ENCODE measurements around the gene SBF2.

The SBF2 gene

DNA sequence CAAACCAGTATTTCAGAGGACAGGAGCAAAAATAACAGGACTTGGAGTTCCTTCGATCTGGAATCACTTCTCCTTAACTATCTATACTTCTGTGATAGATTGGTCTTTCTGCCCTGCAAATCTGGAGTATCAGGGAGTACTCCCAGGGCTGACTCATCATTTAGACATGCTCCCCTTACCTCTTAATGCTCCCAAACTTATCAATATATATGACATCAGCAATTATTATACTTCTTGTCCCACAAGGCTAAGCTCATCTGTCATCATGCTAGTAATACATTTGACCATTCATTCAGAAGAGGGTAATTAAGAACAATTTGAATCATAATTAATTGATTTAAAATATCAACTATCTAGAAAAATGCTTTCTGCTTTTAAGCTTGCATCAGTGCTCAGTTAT, 466.3 kb downstream of the SBF2 start:
- Histone ChIP-seq H2AFZ (ENCODE audit: low read depth) (no peak overlapping the region), H3K27ac (no peak overlapping the region), H3K27me3 (ENCODE audit: insufficient read depth, low read depth) (no peaks in the 10 kb centered on the region), H3K4me3 (IDR thresholded peaks at IDR 0.05; ENCODE audit: insufficient read depth, low read depth, low read length) (no peak overlapping the region), H3K4me2 (no peak overlapping the region), H3K4me1 (ENCODE audit: low read depth, poor library complexity, severe bottlenecking) (no peaks in the 10 kb centered on the region), H3K79me2 (ENCODE audit: insufficient read depth, low read depth) (no peaks in the 10 kb centered on the region), H4K20me1 (ENCODE audit: insufficient read depth) (no peaks in the 10 kb centered on the region), H3K36me3 (ENCODE audit: insufficient read depth) (no peaks in the 10 kb centered on the region), H3K9ac (no peak overlapping the region)
- TF ChIP-seq, protein P1, sequence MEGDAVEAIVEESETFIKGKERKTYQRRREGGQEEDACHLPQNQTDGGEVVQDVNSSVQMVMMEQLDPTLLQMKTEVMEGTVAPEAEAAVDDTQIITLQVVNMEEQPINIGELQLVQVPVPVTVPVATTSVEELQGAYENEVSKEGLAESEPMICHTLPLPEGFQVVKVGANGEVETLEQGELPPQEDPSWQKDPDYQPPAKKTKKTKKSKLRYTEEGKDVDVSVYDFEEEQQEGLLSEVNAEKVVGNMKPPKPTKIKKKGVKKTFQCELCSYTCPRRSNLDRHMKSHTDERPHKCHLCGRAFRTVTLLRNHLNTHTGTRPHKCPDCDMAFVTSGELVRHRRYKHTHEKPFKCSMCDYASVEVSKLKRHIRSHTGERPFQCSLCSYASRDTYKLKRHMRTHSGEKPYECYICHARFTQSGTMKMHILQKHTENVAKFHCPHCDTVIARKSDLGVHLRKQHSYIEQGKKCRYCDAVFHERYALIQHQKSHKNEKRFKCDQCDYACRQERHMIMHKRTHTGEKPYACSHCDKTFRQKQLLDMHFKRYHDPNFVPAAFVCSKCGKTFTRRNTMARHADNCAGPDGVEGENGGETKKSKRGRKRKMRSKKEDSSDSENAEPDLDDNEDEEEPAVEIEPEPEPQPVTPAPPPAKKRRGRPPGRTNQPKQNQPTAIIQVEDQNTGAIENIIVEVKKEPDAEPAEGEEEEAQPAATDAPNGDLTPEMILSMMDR (conservative IDR thresholded peaks at IDR 0.05; ENCODE audit: low read depth, low read length): no peak

- Histone ChIP-seq H3K9ac (no peak overlapping the region), H3K36me3 (ENCODE audit: insufficient read depth) (no peaks in the 10 kb centered on the region), H2AFZ (ENCODE audit: low read depth) (no peak overlapping the region), H3K4me1 (ENCODE audit: low read depth, poor library complexity, severe bottlenecking) (no peaks in the 10 kb centered on the region), H3K4me3 (IDR thresholded peaks at IDR 0.05; ENCODE audit: insufficient read depth, low read depth, low read length) (no peak overlapping the region), H3K27ac (no peak overlapping the region), H4K20me1 (ENCODE audit: insufficient read depth) (no peaks in the 10 kb centered on the region), H3K79me2 (ENCODE audit: insufficient read depth, low read depth) (no peaks in the 10 kb centered on the region), H3K4me2 (no peak overlapping the region), H3K27me3 (ENCODE audit: insufficient read depth, low read depth) (no peaks in the 10 kb centered on the region)
- TF ChIP-seq, protein P1 (conservative IDR thresholded peaks at IDR 0.05; ENCODE audit: low read depth, low read length): no peak
Observed at GRCh38 chr11:9826390-9826789, 467.6 kb downstream of the SBF2 start.

DNA sequence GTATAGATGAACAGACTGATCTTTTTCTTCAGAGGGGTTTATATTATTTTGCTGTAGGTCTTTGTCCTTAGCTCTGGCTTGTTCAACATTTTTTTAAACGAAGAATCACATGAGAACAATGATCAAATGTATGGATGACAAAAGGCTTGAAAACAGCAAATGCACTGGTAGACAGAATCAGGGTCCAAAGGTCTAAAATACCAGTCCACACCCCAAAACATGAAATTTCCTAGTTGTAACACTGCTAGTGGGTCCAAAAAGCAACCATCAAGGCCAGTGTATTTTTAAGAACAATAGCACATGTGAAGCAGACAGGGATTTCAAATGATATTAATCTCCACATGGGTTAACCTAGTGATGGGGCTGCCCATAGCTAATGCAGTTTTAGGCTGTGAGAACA, 468.1 kb downstream of the SBF2 start:
- H4K20me1 ChIP-seq (ENCODE audit: insufficient read depth): no peaks in the 10 kb centered on the region
- H3K4me2 ChIP-seq: no peak overlapping the region
- no peak overlapping the region for H2AFZ ChIP-seq (ENCODE audit: low read depth)
- TF ChIP-seq, protein P1 (conservative IDR thresholded peaks at IDR 0.05; ENCODE audit: low read depth, low read length): no peak
- no peaks in the 10 kb centered on the region for H3K27me3 ChIP-seq (ENCODE audit: insufficient read depth, low read depth)
- H3K27ac ChIP-seq: no peak overlapping the region
- no peaks in the 10 kb centered on the region for H3K4me1 ChIP-seq (ENCODE audit: low read depth, poor library complexity, severe bottlenecking)
- no peak overlapping the region for H3K9ac ChIP-seq
- H3K36me3 ChIP-seq (ENCODE audit: insufficient read depth): no peaks in the 10 kb centered on the region
- H3K79me2 ChIP-seq (ENCODE audit: insufficient read depth, low read depth): no peaks in the 10 kb centered on the region
- H3K4me3 ChIP-seq (IDR thresholded peaks at IDR 0.05; ENCODE audit: insufficient read depth, low read depth, low read length): no peak overlapping the region

DNA sequence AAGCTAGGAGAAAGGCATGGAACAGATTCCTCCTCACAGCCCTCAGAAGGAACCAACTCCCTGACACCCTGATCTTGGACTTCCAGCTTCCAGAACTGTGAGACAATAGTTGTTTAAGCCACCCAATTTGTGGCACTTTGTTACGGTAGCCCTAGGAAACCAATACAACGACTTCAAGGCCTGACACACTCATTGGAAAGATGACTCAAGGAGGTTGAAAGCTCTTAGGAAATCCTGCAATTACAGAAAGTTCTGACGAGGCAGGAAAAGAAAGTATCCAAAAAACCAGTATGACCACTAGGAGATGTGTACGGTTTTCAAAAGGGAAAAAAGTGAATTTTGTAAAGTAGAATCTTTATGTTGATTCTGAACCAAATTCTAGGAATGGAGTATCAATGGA, 468.7 kb downstream of the SBF2 start:
- Histone ChIP-seq H3K79me2 (ENCODE audit: insufficient read depth, low read depth) (no peaks in the 10 kb centered on the region), H3K36me3 (ENCODE audit: insufficient read depth) (no peaks in the 10 kb centered on the region), H3K27me3 (ENCODE audit: insufficient read depth, low read depth) (no peaks in the 10 kb centered on the region), H3K9ac (no peak overlapping the region), H3K4me1 (ENCODE audit: low read depth, poor library complexity, severe bottlenecking) (no peaks in the 10 kb centered on the region), H4K20me1 (ENCODE audit: insufficient read depth) (no peaks in the 10 kb centered on the region), H2AFZ (ENCODE audit: low read depth) (no peak overlapping the region), H3K4me2 (no peak overlapping the region), H3K27ac (no peak overlapping the region), H3K4me3 (IDR thresholded peaks at IDR 0.05; ENCODE audit: insufficient read depth, low read depth, low read length) (no peak overlapping the region)
- TF ChIP-seq, protein P1 (conservative IDR thresholded peaks at IDR 0.05; ENCODE audit: low read depth, low read length): no peak

Data from KMS-11 (cell line).